Cardiac fibroblast (primary cell): Measurements from ENCODE around the gene EXOC1.

Experiments used
- DNase-seq, 2 donors: peaks; one replicate each; pipeline versions ENCODE4 v3.0.0 to v3.0.0-alpha.2; 2010; ENCODE audit warnings: low read depth in 2 of 2
- H3K4me3 ChIP-seq, 2 donors: replicated peaks in 1 of 2; 1 replicate in 1 of 2; 2 replicates in 1 of 2; pipeline ENCODE4 v1.5.1; 2011; ENCODE audit warnings: low read depth in 2 of 2, low read length in 2 of 2, mild to moderate bottlenecking in 2 of 2, moderate library complexity in 1 of 2
- TF ChIP-seq, protein P1 (sequence below): IDR thresholded peaks from one replicate; pipeline ENCODE4 v1.5.1; 2011; ENCODE audit warnings: low read depth, mild to moderate bottlenecking, low read length, inconsistent platforms

Gene EXOC1, protein sequence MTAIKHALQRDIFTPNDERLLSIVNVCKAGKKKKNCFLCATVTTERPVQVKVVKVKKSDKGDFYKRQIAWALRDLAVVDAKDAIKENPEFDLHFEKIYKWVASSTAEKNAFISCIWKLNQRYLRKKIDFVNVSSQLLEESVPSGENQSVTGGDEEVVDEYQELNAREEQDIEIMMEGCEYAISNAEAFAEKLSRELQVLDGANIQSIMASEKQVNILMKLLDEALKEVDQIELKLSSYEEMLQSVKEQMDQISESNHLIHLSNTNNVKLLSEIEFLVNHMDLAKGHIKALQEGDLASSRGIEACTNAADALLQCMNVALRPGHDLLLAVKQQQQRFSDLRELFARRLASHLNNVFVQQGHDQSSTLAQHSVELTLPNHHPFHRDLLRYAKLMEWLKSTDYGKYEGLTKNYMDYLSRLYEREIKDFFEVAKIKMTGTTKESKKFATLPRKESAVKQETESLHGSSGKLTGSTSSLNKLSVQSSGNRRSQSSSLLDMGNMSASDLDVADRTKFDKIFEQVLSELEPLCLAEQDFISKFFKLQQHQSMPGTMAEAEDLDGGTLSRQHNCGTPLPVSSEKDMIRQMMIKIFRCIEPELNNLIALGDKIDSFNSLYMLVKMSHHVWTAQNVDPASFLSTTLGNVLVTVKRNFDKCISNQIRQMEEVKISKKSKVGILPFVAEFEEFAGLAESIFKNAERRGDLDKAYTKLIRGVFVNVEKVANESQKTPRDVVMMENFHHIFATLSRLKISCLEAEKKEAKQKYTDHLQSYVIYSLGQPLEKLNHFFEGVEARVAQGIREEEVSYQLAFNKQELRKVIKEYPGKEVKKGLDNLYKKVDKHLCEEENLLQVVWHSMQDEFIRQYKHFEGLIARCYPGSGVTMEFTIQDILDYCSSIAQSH

DNA sequence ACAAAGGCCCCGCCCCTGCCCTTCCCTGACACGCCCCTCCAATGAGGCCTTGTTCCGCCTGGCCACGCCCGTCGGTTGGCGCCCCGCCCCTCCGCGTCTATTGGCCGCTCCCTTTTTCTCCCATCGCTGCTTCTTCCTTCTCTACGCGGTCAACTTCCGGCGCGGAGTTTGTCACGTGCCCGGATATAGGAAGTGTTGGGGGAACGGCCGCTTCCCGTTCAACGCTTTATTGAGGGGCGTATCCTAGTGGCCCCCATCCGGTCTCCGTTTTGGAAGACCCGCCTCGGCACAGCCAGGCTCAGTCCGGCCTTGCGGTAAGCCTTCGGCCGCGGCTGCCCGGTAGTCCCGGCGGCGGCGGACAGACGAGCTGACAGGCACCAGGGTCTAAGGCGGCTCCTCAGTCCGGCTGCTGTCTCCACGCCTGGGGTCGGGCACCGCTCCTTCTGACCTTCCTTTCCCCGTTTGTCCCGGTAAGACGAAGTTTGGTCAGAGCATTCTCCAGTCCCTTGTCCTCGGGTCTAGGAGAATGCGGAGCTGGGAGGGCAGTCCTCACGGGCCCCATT lies at the start of gene EXOC1:
TSS of gene EXOC1 (plus strand) at position 165 of the 563 bp plus-strand sequence. CDS start 4,676 bp downstream, outside the sequence.
- peak; percentile 96 to 97 for DNase-seq
- TF ChIP-seq, protein P1, sequence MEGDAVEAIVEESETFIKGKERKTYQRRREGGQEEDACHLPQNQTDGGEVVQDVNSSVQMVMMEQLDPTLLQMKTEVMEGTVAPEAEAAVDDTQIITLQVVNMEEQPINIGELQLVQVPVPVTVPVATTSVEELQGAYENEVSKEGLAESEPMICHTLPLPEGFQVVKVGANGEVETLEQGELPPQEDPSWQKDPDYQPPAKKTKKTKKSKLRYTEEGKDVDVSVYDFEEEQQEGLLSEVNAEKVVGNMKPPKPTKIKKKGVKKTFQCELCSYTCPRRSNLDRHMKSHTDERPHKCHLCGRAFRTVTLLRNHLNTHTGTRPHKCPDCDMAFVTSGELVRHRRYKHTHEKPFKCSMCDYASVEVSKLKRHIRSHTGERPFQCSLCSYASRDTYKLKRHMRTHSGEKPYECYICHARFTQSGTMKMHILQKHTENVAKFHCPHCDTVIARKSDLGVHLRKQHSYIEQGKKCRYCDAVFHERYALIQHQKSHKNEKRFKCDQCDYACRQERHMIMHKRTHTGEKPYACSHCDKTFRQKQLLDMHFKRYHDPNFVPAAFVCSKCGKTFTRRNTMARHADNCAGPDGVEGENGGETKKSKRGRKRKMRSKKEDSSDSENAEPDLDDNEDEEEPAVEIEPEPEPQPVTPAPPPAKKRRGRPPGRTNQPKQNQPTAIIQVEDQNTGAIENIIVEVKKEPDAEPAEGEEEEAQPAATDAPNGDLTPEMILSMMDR, result no peak
- H3K4me3 ChIP-seq, result peak within 1 kb of the TSS; percentile 90 to 92

- DNase-seq, result no peak
- TF ChIP-seq, protein P1, result no peak
- H3K4me3 ChIP-seq, result no peak overlapping the region
Measured at GRCh38 chr4:55807556-55807955, 45.9 kb upstream of the EXOC1 start.

DNA sequence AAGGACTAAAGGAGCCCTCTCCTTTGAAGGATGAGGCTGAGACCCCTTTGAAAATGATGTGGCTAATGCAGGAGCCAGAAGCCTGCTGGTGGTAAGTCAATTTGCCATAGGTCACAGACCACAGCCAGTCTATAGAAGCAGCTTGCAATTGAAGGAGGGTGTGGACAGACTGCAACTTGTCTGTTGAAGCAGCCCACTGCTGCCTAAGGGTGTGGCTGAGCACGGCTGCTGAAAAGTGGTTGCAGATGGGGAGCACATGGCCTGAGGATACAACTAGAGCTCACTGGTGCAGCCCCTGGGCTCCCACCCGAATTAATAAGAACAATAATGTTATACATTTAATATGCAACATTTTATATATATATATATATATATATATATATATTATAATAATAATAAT lies 45.3 kb upstream of the EXOC1 start:
- no peak for DNase-seq
- TF ChIP-seq, protein P1, result no peak
- no peak overlapping the region for H3K4me3 ChIP-seq

DNA sequence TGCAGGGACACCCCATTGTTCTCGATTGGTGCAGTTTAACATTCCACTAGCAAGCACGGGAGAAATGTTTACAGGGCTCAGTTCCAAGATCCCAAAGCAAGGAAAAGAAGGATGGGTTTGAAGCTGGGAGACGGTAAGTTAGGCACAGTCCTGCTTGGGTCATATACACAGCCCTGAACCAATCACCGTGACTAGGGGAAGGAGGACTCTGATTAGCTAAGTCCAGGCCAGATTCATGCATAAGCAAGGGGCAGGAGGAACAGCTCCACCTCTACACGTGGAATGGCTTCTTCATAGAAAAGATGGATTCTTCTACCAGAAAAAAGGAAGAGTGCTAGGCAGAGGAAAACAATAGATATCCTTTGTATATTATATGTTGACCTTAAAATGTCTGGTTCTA lies 44.8 kb upstream of the EXOC1 start:
- TF ChIP-seq, protein P1, result no peak
- DNase-seq, result no peak
- no peak overlapping the region for H3K4me3 ChIP-seq

DNA sequence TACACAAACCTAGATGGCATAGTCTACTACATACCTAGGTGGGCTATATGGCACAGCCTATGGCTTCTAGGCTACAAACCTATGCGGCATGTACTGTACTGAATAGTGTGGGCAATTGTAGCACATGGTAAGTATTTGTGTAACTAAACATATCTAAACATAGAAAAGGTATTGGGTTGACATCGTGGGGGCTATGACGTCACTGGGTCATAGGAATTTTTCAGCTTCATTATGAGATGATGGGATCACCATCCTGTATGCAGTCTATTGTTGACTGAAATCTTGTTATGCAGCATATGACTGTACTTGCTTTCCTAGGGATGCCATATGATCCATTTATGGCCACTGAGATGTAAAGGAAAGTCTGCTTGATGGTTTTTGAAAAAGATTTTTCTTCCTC lies 35.8 kb upstream of the EXOC1 start:
- no peak overlapping the region for H3K4me3 ChIP-seq
- TF ChIP-seq, protein P1, result no peak
- DNase-seq, result no peak

- DNase-seq, result peak; percentile 3 to 33
- TF ChIP-seq, protein P1, result no peak
- peak within 1 kb of the TSS; percentile 2 to 11 for H3K4me3 ChIP-seq
Measured at GRCh38 chr4:55819634-55820033, 33.8 kb upstream of the EXOC1 start, which contains the start of gene EXOC1L. Gene EXOC1L (plus strand): TSS chr4:55819790. CDS start chr4:55820027, 237 bp downstream.
